ENCODE results near the gene EPB41L2.

- no peak for TF ChIP-seq CTCF (IDR thresholded peaks at IDR 0.05 in 2 of 3, conservative IDR thresholded peaks at IDR 0.05 in 1 of 3; ENCODE audit: borderline replicate concordance in 1 of 3, insufficient read depth in 1 of 3, low read depth in 2 of 3, low read length in 2 of 3)
- no peak for TF ChIP-seq POLR2A (IDR thresholded peaks at IDR 0.05; ENCODE audit: borderline replicate concordance, extremely low read depth, insufficient read depth, insufficient read length)
- no peak for TF ChIP-seq POLR2AphosphoS5 (IDR thresholded peaks at IDR 0.05; ENCODE audit: low read depth, low read length)
- TF ChIP-seq EZH2phosphoT487 (IDR thresholded peaks at IDR 0.05; ENCODE audit: borderline replicate concordance) = no peak
- no peak for TF ChIP-seq SRF (IDR thresholded peaks at IDR 0.05; ENCODE audit: low read depth)
- no peak for TF ChIP-seq RAD21 (IDR thresholded peaks at IDR 0.05; ENCODE audit: low read depth)
These were observed 45.1 kb downstream of the EPB41L2 start for GRCh38 chr6:131017962-131018361.
